ENCODE data around the gene IFNA6. TPM values are rescaled to one million over a fixed set of nuclear protein-coding genes. Genes with fewer than 3 reads are reported as not detected.
"Not testable (repeated sequence)": the region's sequence is repeated elsewhere in the genome, so short reads cannot be mapped to it uniquely, and the experiment has no call there.

Gene IFNA6
- total and polyA plus RNA-seq, 12 donors = not detected

DNA sequence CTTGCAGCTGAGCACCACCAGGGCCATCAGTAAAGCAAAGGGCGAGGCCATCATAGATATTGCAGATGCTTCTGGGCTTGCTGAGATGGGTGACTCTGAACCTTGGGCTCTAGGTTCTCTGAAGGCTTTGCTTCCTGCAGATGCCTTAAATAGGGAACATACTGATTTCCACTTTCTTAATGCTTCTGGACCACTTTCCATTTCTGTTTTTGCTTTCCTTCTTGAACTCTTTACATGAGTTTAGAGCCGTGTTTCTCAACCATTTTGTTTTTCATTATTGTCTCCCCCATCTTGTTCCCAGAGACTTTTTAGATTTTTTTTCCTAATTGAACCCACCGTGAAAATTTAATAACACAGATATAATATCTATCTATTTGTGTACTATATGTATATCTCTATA is 17.3 kb upstream of the IFNA6 start, which contains the start of gene IFNA13:
Gene IFNA13, minus strand, starts transcription at position 101 of the 400 bp plus-strand sequence. Its CDS starts 47 bp downstream, at position 54.
- intact Hi-C loops (cut with DNase I) = no loop called here
- no peaks in the 10 kb centered on the region for H3K36me3 ChIP-seq (replicated peaks in 1 of 2)
- no peaks in the 10 kb centered on the region for H3K4me1 ChIP-seq (replicated peaks in 1 of 2)
- 71 to 91% (median 83%) methylated on average over 3 of the region's 3 CpGs for WGBS, 4 donors
- no peaks in the 10 kb centered on the region for H3K9me3 ChIP-seq (replicated peaks in 1 of 3)
- no peak within 1 kb of the TSS for H3K4me3 ChIP-seq
- no peaks in the 10 kb centered on the region for H3K27me3 ChIP-seq
- no peak for DNase-seq
- TF ChIP-seq, protein P1, sequence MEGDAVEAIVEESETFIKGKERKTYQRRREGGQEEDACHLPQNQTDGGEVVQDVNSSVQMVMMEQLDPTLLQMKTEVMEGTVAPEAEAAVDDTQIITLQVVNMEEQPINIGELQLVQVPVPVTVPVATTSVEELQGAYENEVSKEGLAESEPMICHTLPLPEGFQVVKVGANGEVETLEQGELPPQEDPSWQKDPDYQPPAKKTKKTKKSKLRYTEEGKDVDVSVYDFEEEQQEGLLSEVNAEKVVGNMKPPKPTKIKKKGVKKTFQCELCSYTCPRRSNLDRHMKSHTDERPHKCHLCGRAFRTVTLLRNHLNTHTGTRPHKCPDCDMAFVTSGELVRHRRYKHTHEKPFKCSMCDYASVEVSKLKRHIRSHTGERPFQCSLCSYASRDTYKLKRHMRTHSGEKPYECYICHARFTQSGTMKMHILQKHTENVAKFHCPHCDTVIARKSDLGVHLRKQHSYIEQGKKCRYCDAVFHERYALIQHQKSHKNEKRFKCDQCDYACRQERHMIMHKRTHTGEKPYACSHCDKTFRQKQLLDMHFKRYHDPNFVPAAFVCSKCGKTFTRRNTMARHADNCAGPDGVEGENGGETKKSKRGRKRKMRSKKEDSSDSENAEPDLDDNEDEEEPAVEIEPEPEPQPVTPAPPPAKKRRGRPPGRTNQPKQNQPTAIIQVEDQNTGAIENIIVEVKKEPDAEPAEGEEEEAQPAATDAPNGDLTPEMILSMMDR (IDR thresholded peaks at IDR 0.05) = no peak
- no peak for TF ChIP-seq POLR2A (IDR thresholded peaks at IDR 0.05)
- H3K27ac ChIP-seq = no peak within 1 kb of the TSS

DNA sequence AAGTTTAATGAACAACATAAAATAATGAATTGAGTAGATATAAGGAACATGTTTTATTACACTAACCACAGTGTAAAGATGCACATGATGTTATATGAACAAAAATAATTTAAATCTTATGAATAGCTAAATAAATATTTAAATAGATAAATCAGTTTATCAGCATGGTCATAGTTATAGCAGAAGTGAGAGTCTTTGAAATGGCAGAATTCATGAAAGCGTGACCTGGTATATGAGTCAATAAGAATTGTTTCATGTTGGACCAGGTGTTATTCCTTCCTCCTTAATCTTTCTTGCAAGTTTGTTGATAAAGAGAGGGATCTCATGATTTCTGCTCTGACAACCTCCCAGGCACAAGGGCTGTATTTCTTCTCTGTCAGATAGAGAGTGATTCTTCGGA is 16.5 kb upstream of the IFNA6 start:
- intact Hi-C loops (cut with DNase I) = not testable (repeated sequence)
- 86 to 96% (median 90%) methylated on average over 1 of the region's 2 CpGs for WGBS, 4 donors

DNA sequence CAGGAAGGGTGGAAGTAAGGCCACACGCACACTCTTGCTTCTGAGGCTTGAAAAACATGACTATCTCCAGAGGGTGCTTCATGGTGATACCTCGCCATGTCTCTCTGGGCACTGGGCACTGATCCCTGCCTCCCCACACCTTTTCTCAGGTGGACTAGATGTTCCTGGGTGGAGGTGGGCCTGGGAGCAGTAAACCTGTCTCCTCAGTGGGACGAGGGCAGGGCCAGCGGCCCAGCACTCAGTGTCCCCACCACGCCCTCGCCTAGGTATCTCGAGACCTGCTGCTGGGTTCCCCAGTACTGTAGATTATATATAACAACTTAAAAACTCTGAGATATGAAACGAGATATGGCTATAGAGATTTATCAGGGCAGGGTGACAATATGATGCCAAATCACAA is 11.6 kb upstream of the IFNA6 start:
- WGBS, 4 donors = 65 to 88% (median 84%) methylated on average over 6 to 8 of the region's 8 CpGs
- no peak for DNase-seq
- Histone ChIP-seq H3K27me3 (no peaks in the 10 kb centered on the region), H3K27ac (no peak overlapping the region), H3K4me3 (no peak overlapping the region), H3K9me3 (replicated peaks in 1 of 3) (no peaks in the 10 kb centered on the region), H3K4me1 (replicated peaks in 1 of 2) (no peaks in the 10 kb centered on the region), H3K36me3 (replicated peaks in 1 of 2) (no peaks in the 10 kb centered on the region)
- intact Hi-C loops (cut with DNase I) = no loop called here
- TF ChIP-seq, protein P1 (IDR thresholded peaks at IDR 0.05) = no peak
- TF ChIP-seq POLR2A (IDR thresholded peaks at IDR 0.05) = no peak

More for the DNA sequence above, 16.5 kb upstream of the IFNA6 start:
- H3K27ac ChIP-seq; H3K27me3 ChIP-seq; H3K4me1 ChIP-seq (replicated peaks in 1 of 2); H3K36me3 ChIP-seq (replicated peaks in 1 of 2); H3K9me3 ChIP-seq (replicated peaks in 1 of 3); H3K4me3 ChIP-seq; DNase-seq: not testable (repeated sequence)

DNA sequence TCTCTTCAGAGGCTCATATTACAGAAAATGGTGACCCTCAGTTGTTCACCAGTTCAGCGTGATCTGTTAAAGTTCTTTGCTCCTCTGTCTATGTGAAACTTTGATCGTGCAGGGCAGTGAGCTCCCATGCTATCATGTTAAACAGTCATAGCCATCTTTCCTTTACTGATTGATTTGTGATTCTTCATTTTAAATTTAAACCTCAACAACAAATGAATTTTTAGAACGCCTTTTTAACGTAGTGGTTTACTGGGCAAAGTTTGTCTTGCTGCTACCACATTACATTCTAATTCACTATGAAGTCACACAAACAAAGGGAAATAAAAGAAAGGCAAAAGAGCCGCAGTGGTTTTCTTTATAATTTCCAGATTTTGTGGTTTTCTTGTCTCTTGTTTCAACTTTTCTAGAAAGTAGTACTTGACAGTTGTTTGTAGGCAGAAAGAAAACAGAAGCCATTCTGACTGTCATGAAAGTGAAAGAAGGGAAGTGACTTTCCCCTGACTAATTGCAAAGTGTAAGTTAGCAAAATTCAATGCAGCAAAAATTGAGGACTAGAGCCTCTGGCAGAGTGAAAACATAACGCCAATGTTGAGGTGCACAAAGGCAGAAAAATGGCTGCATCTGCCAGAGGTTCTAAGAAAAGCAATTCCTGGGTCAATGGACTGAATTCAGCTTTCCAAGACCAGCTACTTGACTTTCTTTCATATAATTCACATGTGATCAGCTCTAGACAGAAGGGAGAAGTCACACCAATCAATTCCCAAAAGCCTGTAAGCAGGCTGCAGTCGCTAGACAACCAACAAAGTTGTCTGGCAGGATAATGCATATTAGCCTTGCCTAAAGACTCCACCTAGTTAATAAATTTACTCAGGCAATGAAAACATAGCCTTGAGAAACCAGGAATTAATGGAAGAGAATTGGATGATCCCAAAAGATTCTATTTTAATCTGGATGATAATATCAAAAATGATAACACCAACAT is 7.1 kb upstream of the IFNA6 start:
- WGBS, 4 donors = 62 to 68% (median 64%) methylated on average over 7 of the region's 7 CpGs

More for the DNA sequence above, 7.1 kb upstream of the IFNA6 start:
- Histone ChIP-seq H3K27ac (no peak overlapping the region), H3K36me3 (replicated peaks in 1 of 2) (no peaks in the 10 kb centered on the region), H3K4me1 (replicated peaks in 1 of 2) (no peaks in the 10 kb centered on the region), H3K27me3 (peaks cover 2% of the 10 kb centered on the region), H3K4me3 (no peak overlapping the region), H3K9me3 (replicated peaks in 1 of 3) (no peaks in the 10 kb centered on the region)
- DNase-seq = no peak
- intact Hi-C loops (cut with DNase I) = no loop called here
- TF ChIP-seq, protein P1 (IDR thresholded peaks at IDR 0.05) = no peak
- no peak for TF ChIP-seq POLR2A (IDR thresholded peaks at IDR 0.05)

All from adrenal gland (tissue), 12 donors.